H1 (cell line): ENCODE data around the gene CCDC51. TPM values are rescaled to one million over a fixed set of nuclear protein-coding genes. Genes with fewer than 3 reads are reported as not detected.

Source experiments
- CTCF ChIA-PET: fragments of 300-600 bp; sonication (Branson Sonifier 250); formaldehyde crosslinking; loops from one replicate; lab custom pipeline; 2021; ENCODE audit not compliant: partially characterized antibody; lab: Charles Lee
- POLR2A ChIA-PET: fragments of 300-600 bp; sonication (Branson Sonifier 250); formaldehyde crosslinking; loops from one replicate; lab custom pipeline; 2021; ENCODE audit warnings: inconsistent platforms; ENCODE audit not compliant: partially characterized antibody; lab: Charles Lee
- DNase-seq, 2 experiments: peaks; one replicate each; pipeline versions ENCODE4 v3.0.0 to v3.0.0-alpha.2; 2010 to 2022; ENCODE audit warnings: low spot score in 2 of 2, low read depth in 1 of 2, mixed read lengths in 1 of 2
- FAIRE-seq: peaks from 2 replicates; lab custom pipeline; 2011; peaks lifted over from hg19 to GRCh38; lab: Jason Lieb, UNC
- H2AFZ ChIP-seq: 2 replicates; pipeline ENCODE4 v1.8.1; 2012; ENCODE audit warnings: low read length, inconsistent platforms
- H2AK5ac ChIP-seq: 2 replicates; pipeline ENCODE4 v1.6.1; 2013; ENCODE audit warnings: low read depth, low read length
- H2BK120ac ChIP-seq: replicated peaks from 2 replicates; pipeline ENCODE3; 2013; ENCODE audit warnings: low read depth, low read length, inconsistent platforms
- H2BK12ac ChIP-seq: 2 replicates; pipeline ENCODE4 v1.6.1; 2013; ENCODE audit warnings: low read depth, low read length
- H2BK15ac ChIP-seq: 2 replicates; pipeline ENCODE4 v1.6.1; 2013; ENCODE audit warnings: low read length
- H2BK20ac ChIP-seq: 2 replicates; pipeline ENCODE4 v1.6.1; 2013; ENCODE audit warnings: low read length
- H2BK5ac ChIP-seq: 2 replicates; pipeline ENCODE4 v1.6.1; 2013; ENCODE audit warnings: low read depth, low read length
- H3K14ac ChIP-seq: 2 replicates; pipeline ENCODE4 v1.6.1; 2013; ENCODE audit warnings: inconsistent platforms; ENCODE audit not compliant: insufficient read length
- H3K18ac ChIP-seq: 2 replicates; pipeline ENCODE4 v1.6.1; 2013; ENCODE audit warnings: low read length; ENCODE audit errors: extremely low read depth
- H3K23ac ChIP-seq: 2 replicates; pipeline ENCODE4 v1.6.1; 2013; ENCODE audit warnings: inconsistent platforms; ENCODE audit not compliant: insufficient read length
- H3K23me2 ChIP-seq: 2 replicates; pipeline ENCODE4 v1.6.1; 2013; ENCODE audit warnings: low read depth, low read length
- H3K27ac ChIP-seq: 2 replicates; pipeline ENCODE4 v1.6.1; 2011; ENCODE audit warnings: low read depth, low read length, inconsistent platforms
- H3K27me3 ChIP-seq, 4 experiments: replicated peaks in 1 of 4; 1 replicate in 1 of 4; 2 replicates in 3 of 4; pipeline versions ENCODE4 v1.6.1 to v1.8.1; 2011 to 2013; ENCODE audit warnings: low read length in 3 of 4, mild to moderate bottlenecking in 3 of 4, inconsistent platforms in 2 of 4, mixed read lengths in 2 of 4, moderate library complexity in 1 of 4; ENCODE audit not compliant: control insufficient read depth in 3 of 4, insufficient read depth in 3 of 4; ENCODE audit errors: extremely low read depth in 1 of 4
- H3K36me3 ChIP-seq, 4 experiments: 2 replicates each; pipeline versions ENCODE4 v1.6.1 to v1.8.1; 2011 to 2013; ENCODE audit warnings: mild to moderate bottlenecking in 4 of 4, low read length in 3 of 4, moderate library complexity in 2 of 4, control low read depth in 1 of 4, inconsistent platforms in 1 of 4; ENCODE audit not compliant: insufficient read depth in 4 of 4, control insufficient read depth in 2 of 4
- H3K4ac ChIP-seq: replicated peaks from 2 replicates; pipeline ENCODE3; 2013; ENCODE audit warnings: low read length, low read depth, mixed read lengths, inconsistent platforms; ENCODE audit not compliant: insufficient read length
- H3K4me1 ChIP-seq, 4 experiments: replicated peaks in 1 of 4; 1 replicate in 1 of 4; 2 replicates in 3 of 4; pipeline versions ENCODE4 v1.6.1 to v1.8.1; 2011 to 2013; ENCODE audit warnings: low read length in 3 of 4, inconsistent platforms in 2 of 4, mixed read lengths in 1 of 4; ENCODE audit not compliant: insufficient read depth in 4 of 4, control insufficient read depth in 3 of 4
- H3K4me2 ChIP-seq, 2 experiments: 2 replicates each; pipeline versions ENCODE4 v1.6.1 to v1.8.1; 2011 to 2013; ENCODE audit warnings: low read depth in 2 of 2, low read length in 2 of 2, control low read depth in 1 of 2, inconsistent platforms in 1 of 2, mild to moderate bottlenecking in 1 of 2; ENCODE audit not compliant: insufficient read depth in 1 of 2
- H3K4me3 ChIP-seq, 4 experiments: fragments of 200-600, 300-600 bp in 1 of 4; sonication (generic), shearing (Covaris generic), sonication (Bioruptor Twin) in 1 of 4; 2 replicates each; pipeline versions ENCODE4 v1.5.1 to v1.8.1; 2011 to 2016; ENCODE audit warnings: low read length in 4 of 4, low read depth in 3 of 4, control low read depth in 2 of 4, inconsistent platforms in 2 of 4, mild to moderate bottlenecking in 2 of 4, mixed read lengths in 1 of 4, moderate library complexity in 1 of 4; ENCODE audit not compliant: insufficient read depth in 2 of 4; ENCODE audit errors: extremely low read depth in 1 of 4
- H3K56ac ChIP-seq: replicated peaks from 2 replicates; pipeline ENCODE3; 2013; ENCODE audit warnings: low read depth, mild to moderate bottlenecking, mixed read lengths, low read length, inconsistent platforms; ENCODE audit not compliant: insufficient read length
- H3K79me1 ChIP-seq: 2 replicates; pipeline ENCODE4 v1.6.1; 2013; ENCODE audit warnings: low read depth, low read length, control low read depth
- H3K79me2 ChIP-seq, 2 experiments: 2 replicates each; pipeline versions ENCODE4 v1.6.1 to v1.8.1; 2012 to 2013; ENCODE audit warnings: low read length in 2 of 2, mild to moderate bottlenecking in 2 of 2, inconsistent platforms in 1 of 2; ENCODE audit not compliant: insufficient read depth in 2 of 2, control insufficient read depth in 1 of 2
- H3K9ac ChIP-seq, 4 experiments: replicated peaks in 1 of 4; 1 replicate in 1 of 4; 2 replicates in 3 of 4; pipeline versions ENCODE4 v1.6.1 to v1.8.1; 2011 to 2013; ENCODE audit warnings: low read depth in 3 of 4, low read length in 3 of 4, control low read depth in 2 of 4, mild to moderate bottlenecking in 2 of 4, moderate library complexity in 2 of 4, inconsistent platforms in 1 of 4; ENCODE audit errors: extremely low read depth in 1 of 4
- H3K9me3 ChIP-seq, 2 experiments: 2 replicates each; pipeline versions ENCODE4 v1.6.1 to v1.8.1; 2012 to 2013; ENCODE audit warnings: mild to moderate bottlenecking in 2 of 2, moderate library complexity in 2 of 2, control low read depth in 1 of 2, inconsistent platforms in 1 of 2, low read depth in 1 of 2, low read length in 1 of 2, mixed read lengths in 1 of 2; ENCODE audit not compliant: insufficient read depth in 2 of 2
- H4K20me1 ChIP-seq, 2 experiments: replicated peaks in 1 of 2; 2 replicates each; pipeline versions ENCODE3 to v1.8.1; 2011 to 2013; ENCODE audit warnings: inconsistent platforms in 2 of 2, low read length in 2 of 2, mild to moderate bottlenecking in 1 of 2; ENCODE audit not compliant: insufficient read depth in 2 of 2, control insufficient read depth in 1 of 2
- H4K5ac ChIP-seq: 2 replicates; pipeline ENCODE4 v1.6.1; 2013; ENCODE audit warnings: low read length, low read depth, mixed read lengths, inconsistent platforms; ENCODE audit not compliant: insufficient read length
- H4K8ac ChIP-seq: 2 replicates; pipeline ENCODE4 v1.8.0; 2013; ENCODE audit warnings: mild to moderate bottlenecking, moderate library complexity, low read length, inconsistent platforms; ENCODE audit not compliant: insufficient read depth; ENCODE audit errors: extremely low read depth
- H4K91ac ChIP-seq: replicated peaks from 2 replicates; pipeline ENCODE3; 2013; ENCODE audit warnings: low read length, mixed read lengths, inconsistent platforms; ENCODE audit not compliant: insufficient read length
- BCL11A ChIP-seq, 2 experiments: IDR thresholded peaks; one replicate each; pipeline ENCODE4 v1.6.1; 2011; ENCODE audit warnings: low read depth in 2 of 2, low read length in 2 of 2, mild to moderate bottlenecking in 2 of 2
- KDM1A ChIP-seq: fragments of 200-600, 300-600 bp; sonication (generic); IDR thresholded peaks from 2 replicates; pipeline ENCODE4 v1.7.1; 2016; ENCODE audit warnings: mild to moderate bottlenecking, low read length, borderline replicate concordance
- KDM4A ChIP-seq: IDR thresholded peaks from one replicate; pipeline ENCODE4 v1.7.1; 2012; ENCODE audit warnings: low read depth, mild to moderate bottlenecking, moderate library complexity, low read length, inconsistent platforms; ENCODE audit not compliant: severe bottlenecking
- MAX ChIP-seq: IDR thresholded peaks from 2 replicates; pipeline ENCODE4 v1.6.1; 2012; ENCODE audit warnings: inconsistent platforms
- NANOG ChIP-seq: IDR thresholded peaks from 2 replicates; pipeline ENCODE4 v1.6.1; 2011; ENCODE audit warnings: low read length, low read depth, mild to moderate bottlenecking, inconsistent platforms; ENCODE audit not compliant: insufficient read depth, poor library complexity, severe bottlenecking
- POLR2AphosphoS5 ChIP-seq: IDR thresholded peaks from 2 replicates; pipeline ENCODE4 v1.6.1; 2011; ENCODE audit warnings: low read depth, low read length
- POU5F1 ChIP-seq: IDR thresholded peaks from 2 replicates; pipeline ENCODE4 v1.6.1; 2011; ENCODE audit warnings: low read depth, mild to moderate bottlenecking, low read length, moderate library complexity
- SIN3A ChIP-seq, 2 experiments: IDR thresholded peaks in 1 of 2; conservative IDR thresholded peaks in 1 of 2; 2 replicates each; pipeline ENCODE4 v1.6.1; 2011 to 2012; ENCODE audit warnings: low read length in 2 of 2, improper control_type of control experiment in 1 of 2, low read depth in 1 of 2, mild to moderate bottlenecking in 1 of 2
- ZNF274 ChIP-seq: IDR thresholded peaks from 2 replicates; pipeline ENCODE4 v1.7.0; 2012; ENCODE audit warnings: low read length, borderline replicate concordance; ENCODE audit errors: extremely low read depth
- WGBS, 2 experiments: shearing (Covaris generic) in 1 of 2; methylation state at CpG; one replicate each; pipeline versions ENCODE4 v1.1.6 to v1.1.7; 2013 to 2015; ENCODE audit warnings: low lambda C conversion rate in 2 of 2, mixed read lengths in 2 of 2, inconsistent platforms in 1 of 2, low coverage in 1 of 2, missing lambda C conversion rate in 1 of 2; ENCODE audit not compliant: insufficient replicate concordance in 2 of 2, insufficient coverage in 1 of 2, insufficient read length in 1 of 2; ENCODE audit errors: extremely low coverage in 1 of 2, missing lambda C conversion rate in 1 of 2; 5-methylcytosine and 5-hydroxymethylcytosine counted together
- polyA plus RNA-seq, 7 experiments: library from polyadenylated mRNA; depleted of rRNA in 3 of 7; stranded (reverse) in 5 of 7; unstranded in 2 of 7; fragments of >200 nt in 5 of 7; fragments of 200-250 nt in 2 of 7; gene quantifications; 1 replicate in 5 of 7; 2 replicates in 1 of 7; 4 replicates in 1 of 7; pipeline versions ENCODE4 v1.2.1 to v1.2.3, GENCODE V29; 2011 to 2013; ENCODE audit warnings: missing spikeins in 2 of 7, mixed read lengths in 2 of 7
- total RNA-seq: library from RNA; stranded (reverse); fragmentation: NEBNext Ultra II Directional; extraction: Animal tissue kit (Norgen Biotek cat#: 25700); gene quantifications from 2 replicates; pipeline ENCODE4 v1.2.1, GENCODE V29; 2021
- TF ChIP-seq, protein P1 (sequence below): IDR thresholded peaks from 2 replicates; pipeline ENCODE4 v1.6.1; 2012; ENCODE audit warnings: low read length, inconsistent platforms

Gene CCDC51
- total and polyA plus RNA-seq, 2 of the 8 experiments (the other 6 are each of a cell fraction or from before 2014, with no cell fraction given): 21.3 to 21.4 TPM

DNA sequence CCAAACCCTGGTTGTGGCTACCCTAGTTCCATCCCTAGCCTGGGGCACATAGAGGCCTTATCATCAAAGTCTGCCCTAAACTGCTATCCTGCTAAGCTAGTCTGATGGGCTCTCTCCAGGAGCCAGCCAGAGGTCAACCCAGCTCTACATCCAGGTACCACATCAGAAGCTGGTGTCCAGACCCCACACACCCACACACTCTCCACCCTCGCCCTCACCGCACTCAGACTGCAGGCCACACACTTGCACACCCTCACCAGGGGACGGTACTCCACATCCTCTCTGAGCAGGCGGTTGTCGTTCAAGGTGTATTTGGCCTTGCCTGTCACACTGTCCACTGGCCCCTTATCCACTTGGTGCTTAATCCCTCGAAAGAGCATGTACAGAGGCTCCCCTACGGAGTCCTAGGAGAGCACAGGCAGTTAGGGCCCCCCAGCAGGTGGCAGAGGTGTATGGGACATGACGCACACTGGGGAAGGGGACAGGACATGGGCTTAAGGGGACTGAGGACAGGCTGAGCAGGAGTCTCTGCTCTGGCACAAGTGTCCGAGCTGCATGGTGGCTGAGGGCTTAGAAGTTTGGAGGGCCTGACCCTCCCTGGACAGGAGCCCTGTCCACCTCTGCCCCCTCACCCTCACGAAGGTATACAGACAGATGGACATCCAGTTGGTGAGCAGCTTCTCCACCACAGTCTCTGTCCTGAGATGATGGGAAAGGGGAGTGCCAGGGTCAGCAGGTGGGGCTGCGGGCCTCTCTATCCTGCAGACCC, 28.1 kb downstream of the CCDC51 start:
- no peak overlapping the region for H3K23ac ChIP-seq
- FAIRE-seq: no peak
- DNase-seq: no peak
- no peak overlapping the region for H3K56ac ChIP-seq
- no peak overlapping the region for H2AFZ ChIP-seq
- no peak overlapping the region for H3K9ac ChIP-seq
- no peak overlapping the region for H4K8ac ChIP-seq
- no peaks in the 10 kb centered on the region for H3K27me3 ChIP-seq
- H4K5ac ChIP-seq: no peak overlapping the region
- H3K4me3 ChIP-seq: no peak overlapping the region
- H4K20me1 ChIP-seq: peaks cover 6 to 48% of the 10 kb centered on the region in 2 experiments
- H3K18ac ChIP-seq: no peak overlapping the region
- ChIA-PET CTCF (interaction anchor here (0.9 to 7.7 kb wide), 9 partner anchors 12 to 148 kb away, joined by 3 to 130 read pairs (median 3); partner anchors contain the start of gene PLXNB1), POLR2A (interaction anchor here (1.2 to 31.5 kb wide), 3 partner anchors 4 to 29 kb away, joined by 4 to 650 read pairs (median 650); partner anchors contain the start of gene PLXNB1)
- no peak overlapping the region for H2BK12ac ChIP-seq
- no peak overlapping the region for H4K91ac ChIP-seq
- no peaks in the 10 kb centered on the region; the same call in 1 of the 2 replicates for H3K79me1 ChIP-seq
- H3K27ac ChIP-seq: no peak overlapping the region
- 93% methylated on average over 10 of the region's 11 CpGs; no CpG with 5 or more reads in 1 of the 2 experiments for WGBS, 2 experiments
- H3K9me3 ChIP-seq: no peaks in the 10 kb centered on the region
- H2AK5ac ChIP-seq: no peak overlapping the region
- no peak overlapping the region for H2BK120ac ChIP-seq
- no peaks in the 10 kb centered on the region for H3K79me2 ChIP-seq
- no peak overlapping the region for H2BK15ac ChIP-seq
- no peak overlapping the region for H2BK20ac ChIP-seq
- H3K36me3 ChIP-seq: peaks cover 74 to 89% (median 89%) of the 10 kb centered on the region in 4 experiments
- H3K23me2 ChIP-seq: no peaks in the 10 kb centered on the region
- H2BK5ac ChIP-seq: no peak overlapping the region
- no peak overlapping the region for H3K4me2 ChIP-seq
- H3K4me1 ChIP-seq: no peaks in the 10 kb centered on the region
- H3K14ac ChIP-seq: no peak overlapping the region
- H3K4ac ChIP-seq: no peak overlapping the region
- TF ChIP-seq KDM4A: no peak
- TF ChIP-seq POLR2AphosphoS5: no peak
- TF ChIP-seq POU5F1: no peak
- no peak for TF ChIP-seq KDM1A
- TF ChIP-seq MAX: no peak
- TF ChIP-seq BCL11A (IDR thresholded peaks at IDR 0.05; ENCODE audit: low read depth in 2 of 2, low read length in 2 of 2): no peak
- no peak for TF ChIP-seq SIN3A (conservative IDR thresholded peaks at IDR 0.05 in 1 of 2, IDR thresholded peaks at IDR 0.05 in 1 of 2; ENCODE audit: low read depth in 1 of 2, low read length in 2 of 2)
- TF ChIP-seq, protein P1, sequence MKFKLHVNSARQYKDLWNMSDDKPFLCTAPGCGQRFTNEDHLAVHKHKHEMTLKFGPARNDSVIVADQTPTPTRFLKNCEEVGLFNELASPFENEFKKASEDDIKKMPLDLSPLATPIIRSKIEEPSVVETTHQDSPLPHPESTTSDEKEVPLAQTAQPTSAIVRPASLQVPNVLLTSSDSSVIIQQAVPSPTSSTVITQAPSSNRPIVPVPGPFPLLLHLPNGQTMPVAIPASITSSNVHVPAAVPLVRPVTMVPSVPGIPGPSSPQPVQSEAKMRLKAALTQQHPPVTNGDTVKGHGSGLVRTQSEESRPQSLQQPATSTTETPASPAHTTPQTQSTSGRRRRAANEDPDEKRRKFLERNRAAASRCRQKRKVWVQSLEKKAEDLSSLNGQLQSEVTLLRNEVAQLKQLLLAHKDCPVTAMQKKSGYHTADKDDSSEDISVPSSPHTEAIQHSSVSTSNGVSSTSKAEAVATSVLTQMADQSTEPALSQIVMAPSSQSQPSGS: no peak
- no peak for TF ChIP-seq ZNF274
- no peak for TF ChIP-seq NANOG
